Stimulated activated CD4-positive, alpha-beta T cell treated with anti-CD3 and anti-CD28 coated beads, Interleukin-2, amount 100 ng/mL, for 48 hours (primary cell): ENCODE results near the gene ZNF275.
"Not testable (repeated sequence)": the region's sequence is repeated elsewhere in the genome, so short reads cannot be mapped to it uniquely, and the experiment has no call there.

Experiments
- DNase-seq, 2 donors: peaks; one replicate each; pipeline ENCODE4 v3.0.0-alpha.2; 2020

The ZNF275 gene

DNA sequence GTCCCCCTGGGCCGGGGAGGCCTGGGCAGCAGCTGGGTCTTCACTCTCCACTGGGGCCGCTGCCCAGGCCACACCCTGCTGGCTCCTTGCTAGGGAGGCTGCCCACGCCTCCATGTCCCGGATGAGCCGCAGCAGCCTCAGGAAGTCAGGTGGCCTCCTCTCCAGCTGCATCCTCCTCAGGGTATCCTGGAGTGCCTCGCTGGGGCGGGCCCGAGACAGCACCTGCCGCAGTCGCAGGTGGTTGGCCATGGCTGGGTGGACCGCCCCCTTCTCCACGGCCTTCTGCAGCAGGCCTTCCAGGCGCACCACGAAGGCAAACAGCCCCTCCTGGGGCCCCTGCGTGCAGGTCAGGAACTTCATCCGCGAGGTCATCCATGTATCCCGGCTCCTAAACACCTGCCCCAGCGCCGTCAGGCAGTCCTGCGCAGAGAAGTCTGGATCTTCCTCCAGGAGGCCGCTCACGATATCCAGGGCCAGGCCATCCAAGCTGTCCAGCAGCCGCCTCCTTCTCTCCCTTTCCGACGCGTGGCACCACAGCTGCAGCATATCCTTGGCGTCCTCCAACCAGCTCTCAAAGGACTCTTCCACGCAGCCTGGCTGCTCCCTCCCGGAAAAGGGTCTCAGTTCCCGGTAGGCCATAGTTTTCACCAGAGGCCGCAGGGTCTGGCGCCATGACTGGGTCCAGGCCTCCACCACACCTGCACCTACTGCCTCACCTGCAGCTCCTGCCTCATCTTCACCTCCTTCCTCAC is 14.5 kb upstream of the ZNF275 start:
- DNase-seq: no peak

DNA sequence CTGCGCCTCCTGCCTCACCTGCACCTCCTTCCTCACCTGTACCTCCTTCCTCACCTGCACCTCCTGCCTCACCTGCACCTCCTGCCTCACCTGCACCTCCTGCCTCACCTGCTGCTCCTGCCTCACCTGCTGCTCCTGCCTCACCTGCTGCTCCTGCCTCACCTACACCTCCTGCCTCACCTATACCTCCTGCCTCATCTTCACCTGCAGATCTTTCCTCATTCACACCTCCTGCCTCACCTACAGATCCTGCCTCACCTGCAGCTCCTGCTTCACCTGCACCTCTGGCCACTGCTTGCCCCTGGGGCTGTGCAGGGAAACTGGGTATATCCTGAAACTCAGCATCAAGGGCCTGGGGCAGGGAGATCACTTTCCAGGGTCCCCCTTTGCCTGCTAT is 13.9 kb upstream of the ZNF275 start:
- DNase-seq: not testable (repeated sequence)

- no peak for DNase-seq
These were observed 13.3 kb upstream of the ZNF275 start for GRCh38 chrX:153320555-153321184.

- no peak for DNase-seq
These were observed 12.4 kb upstream of the ZNF275 start, which contains the start of gene PNMA6F for GRCh38 chrX:153321381-153322124. Gene PNMA6F, minus strand, starts transcription at chrX:153321767. Its CDS starts 1,093 bp downstream, at chrX:153320674.

GRCh38 chrX:153327561-153327960 is 6.4 kb upstream of the ZNF275 start:
- DNase-seq: no peak

DNA sequence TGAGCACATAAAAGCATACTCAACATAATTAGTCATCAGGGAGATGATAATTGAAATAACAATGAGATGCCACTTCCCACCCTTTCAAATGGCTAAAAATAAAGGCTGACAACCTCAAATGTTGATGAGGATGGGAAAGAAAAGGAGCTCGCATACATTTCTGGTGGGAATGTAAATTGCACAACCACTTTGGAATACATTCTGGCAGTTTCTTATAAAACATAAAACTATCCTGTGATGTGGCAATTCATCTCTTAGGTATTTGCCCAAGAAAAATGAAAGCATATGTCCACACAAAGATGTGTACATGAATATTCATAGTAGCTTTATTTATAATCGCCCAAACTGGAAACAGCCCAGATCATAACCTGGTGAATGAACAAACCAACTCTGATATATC is 687 bp upstream of the ZNF275 start:
- DNase-seq: no peak

- no peak for DNase-seq
These were observed 822 bp downstream of the ZNF275 start for GRCh38 chrX:153334654-153335295.

DNA sequence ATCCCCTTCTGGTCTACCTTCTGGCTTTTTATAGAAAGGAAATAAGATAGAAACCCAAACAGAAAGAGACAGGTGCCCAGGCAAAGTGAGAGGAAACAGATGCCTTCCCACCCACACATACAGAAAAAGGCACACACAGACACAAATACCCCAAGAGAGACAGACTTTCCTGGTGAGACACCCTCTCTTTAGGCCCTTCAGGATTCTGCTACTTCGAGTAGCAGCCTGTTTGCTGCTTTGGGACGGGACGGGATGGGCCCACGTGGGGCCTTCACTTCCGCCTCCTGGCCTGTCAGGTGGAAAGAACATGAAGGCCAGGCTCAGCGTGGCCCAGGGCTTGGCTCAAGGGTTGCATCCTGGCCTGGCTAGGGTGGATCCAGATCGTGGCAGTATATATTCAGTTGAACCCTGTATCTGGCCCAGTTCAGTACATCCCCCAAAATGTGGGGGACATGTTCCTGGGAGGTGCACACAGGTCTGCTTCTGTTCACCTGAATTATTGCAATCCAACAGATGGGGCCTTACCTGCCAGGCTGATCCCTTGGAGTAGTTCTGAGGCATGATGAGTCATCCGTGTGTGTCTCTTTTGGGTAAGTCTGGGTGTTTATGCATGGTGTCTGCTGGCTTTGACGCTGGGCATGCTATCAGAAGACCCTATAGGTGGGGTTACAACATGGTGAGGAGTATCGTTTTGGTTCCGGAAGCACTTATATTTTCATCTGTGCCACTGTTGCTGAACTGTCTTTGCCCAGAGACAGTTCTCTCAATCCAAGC is 2.4 kb downstream of the ZNF275 start:
- no peak for DNase-seq

DNA sequence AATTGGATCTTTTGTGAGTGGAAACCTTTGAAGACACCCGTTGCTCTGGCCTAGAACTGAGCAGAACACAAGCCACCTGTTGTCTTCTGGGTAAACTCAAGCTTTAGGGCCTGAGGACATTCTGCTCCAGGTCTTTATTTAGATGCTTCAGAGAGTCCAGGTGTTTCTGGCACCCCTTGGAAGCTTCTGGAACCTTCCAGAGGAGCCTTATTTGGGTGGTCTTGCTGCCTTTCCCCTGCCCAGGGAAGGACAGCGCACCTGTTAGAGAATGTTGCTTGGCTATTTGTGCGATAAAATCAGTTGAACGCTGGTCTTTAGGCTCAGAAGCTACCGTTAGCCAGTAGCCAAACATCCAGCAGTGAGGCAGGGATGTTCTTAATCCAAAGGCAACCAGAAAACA is 3.0 kb downstream of the ZNF275 start:
- DNase-seq: no peak

DNA sequence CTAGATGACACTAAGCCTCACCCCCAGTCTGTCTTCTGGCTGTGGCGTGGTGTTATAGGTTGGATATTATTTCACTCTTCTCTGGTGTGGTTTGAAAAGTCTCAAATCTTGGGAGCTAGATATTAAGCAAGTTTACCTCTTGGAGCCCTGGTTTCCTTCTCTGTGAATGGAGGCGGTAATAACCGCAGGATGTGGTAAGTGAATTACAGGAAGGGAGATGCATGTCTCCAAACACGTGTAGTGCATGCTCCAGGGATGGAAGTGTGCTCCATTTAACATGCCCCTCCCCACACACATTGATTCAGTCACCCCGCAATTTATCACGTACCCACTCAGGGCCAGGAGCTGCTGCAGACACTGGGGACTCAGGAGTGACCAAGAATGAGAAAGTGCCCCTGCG is 4.9 kb downstream of the ZNF275 start:
- DNase-seq: no peak

DNA sequence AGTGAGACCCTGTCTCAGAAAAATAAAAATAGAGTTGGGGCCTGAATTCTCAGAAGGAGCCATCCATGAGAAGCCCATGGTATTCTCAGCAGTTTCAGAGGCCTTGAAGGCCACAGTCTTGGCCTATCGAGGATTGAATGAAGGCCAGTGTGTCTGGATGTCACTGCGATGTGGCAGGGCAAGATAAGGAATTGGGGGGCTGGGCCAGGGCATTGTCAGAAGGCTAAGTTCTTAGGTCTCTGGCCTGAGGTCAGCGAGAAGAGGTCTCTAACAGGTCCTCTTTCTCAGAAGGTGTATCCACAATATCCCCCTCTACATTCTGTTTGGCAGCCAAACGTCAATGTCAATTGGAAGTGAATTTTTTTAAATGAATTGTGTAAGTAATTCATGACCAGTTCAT is 5.7 kb downstream of the ZNF275 start:
- DNase-seq: no peak

DNA sequence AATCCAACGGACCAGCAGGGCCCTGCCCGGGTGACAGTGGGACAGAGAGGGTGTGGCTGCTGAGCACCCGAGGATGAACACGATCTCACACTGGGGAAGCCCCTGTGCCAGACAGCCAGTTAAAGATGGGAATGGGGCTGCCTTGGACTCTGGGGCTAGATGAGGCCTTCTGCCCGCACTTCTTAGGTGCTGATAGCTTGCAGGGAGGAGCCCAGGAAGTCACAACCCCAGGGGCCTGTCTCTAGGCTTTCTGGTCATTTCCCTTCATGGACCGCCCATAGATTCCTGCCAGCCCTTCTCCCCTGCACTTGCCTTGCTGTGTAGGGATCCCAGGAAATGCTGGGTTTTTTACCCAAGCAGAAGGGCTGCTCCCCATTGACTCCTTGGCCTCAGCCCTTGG is 6.2 kb downstream of the ZNF275 start:
- no peak for DNase-seq

DNA sequence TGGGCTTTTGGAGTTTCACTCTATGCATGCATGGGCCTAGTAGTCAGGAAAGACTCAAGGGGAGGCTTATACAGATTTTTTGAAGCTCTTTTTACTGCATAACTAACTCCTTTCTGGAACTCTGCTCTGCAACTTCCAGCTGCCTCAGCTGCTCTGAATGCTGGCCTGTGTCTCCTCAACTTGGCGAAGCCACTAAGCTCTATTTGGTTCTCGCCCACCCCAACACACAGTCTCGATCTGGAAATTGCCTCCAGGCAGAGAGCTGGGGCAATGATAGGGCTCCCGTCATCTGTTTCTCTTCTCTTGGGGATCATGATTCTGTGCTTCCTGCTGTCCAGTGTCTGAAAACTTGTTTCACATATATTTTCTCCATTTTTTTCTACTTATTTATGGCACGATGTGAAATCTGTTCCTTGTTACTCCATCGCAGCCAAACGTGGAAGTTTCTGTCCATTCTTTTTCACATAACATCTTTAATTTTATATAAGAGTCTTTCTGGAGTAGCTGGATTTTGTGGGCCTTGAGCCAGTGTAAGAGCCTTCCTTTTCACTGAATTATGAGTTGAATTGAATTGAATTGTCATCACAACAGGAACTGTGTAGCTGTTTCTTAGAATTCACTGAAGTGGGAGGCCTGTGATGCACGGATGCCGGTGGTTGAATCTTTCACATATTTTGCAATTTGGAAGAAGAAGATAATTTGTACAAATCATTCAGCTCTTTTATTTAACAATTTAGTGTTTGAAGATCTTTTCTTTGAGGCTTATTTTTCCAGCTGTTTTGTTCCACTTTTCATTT is 9.0 kb downstream of the ZNF275 start:
- DNase-seq: no peak

DNA sequence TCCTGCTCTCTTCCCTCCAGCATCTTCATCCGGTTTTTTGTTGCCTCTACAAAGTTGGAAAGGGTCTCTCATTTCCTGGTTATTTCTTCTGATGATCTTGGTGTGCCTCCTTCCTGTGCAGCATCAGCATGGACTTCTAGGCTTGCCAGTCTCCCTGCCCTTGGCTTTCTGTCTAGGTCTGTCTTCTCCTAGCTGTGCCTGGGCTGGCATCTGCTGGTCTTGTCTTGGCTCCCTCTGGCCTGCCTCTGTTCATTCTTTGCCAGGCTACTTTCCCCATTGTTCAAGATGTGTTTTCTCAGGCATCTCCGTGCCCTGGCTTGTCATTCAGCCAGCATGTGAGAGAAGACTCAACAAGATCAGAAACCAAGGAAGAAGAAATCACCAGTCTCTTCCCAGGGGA is 9.7 kb downstream of the ZNF275 start:
- no peak for DNase-seq

DNA sequence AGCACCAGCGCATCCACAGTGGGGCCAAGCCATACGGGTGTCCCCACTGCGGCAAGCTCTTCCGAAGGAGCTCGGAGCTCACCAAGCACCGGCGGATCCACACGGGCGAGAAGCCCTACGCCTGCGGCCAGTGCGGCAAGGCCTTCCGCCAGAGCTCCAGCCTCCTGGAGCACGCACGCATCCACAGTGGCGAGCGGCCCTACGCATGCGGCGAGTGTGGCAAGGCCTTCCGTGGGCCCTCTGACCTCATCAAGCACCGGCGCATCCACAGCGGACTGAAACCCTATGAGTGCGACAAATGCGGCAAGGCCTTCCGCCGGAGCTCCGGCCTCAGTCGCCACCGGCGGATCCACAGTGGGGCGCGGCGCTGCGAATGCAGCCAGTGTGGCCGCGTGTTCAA is 13.6 kb downstream of the ZNF275 start:
- DNase-seq: no peak

DNA sequence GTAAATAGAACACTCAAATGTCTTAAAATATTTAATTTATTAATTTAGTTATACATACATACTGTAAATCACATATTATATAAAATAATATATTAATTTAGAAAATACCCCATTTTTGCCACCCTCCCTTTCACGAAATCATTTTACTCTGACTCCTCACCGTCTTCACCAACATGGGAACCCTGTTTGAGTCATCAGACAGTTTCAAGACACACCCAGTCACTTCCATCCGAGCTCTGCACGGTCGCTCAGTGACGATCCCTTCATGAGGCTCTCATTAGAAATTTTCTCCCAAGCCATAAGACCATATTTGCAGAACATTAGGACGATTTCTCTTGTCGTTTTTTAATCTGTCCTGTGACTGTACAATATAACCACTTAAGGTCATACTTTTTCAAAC is 14.5 kb downstream of the ZNF275 start:
- no peak for DNase-seq

GRCh38 chrX:153349952-153350351 is 16.0 kb downstream of the ZNF275 start:
- no peak for DNase-seq

DNA sequence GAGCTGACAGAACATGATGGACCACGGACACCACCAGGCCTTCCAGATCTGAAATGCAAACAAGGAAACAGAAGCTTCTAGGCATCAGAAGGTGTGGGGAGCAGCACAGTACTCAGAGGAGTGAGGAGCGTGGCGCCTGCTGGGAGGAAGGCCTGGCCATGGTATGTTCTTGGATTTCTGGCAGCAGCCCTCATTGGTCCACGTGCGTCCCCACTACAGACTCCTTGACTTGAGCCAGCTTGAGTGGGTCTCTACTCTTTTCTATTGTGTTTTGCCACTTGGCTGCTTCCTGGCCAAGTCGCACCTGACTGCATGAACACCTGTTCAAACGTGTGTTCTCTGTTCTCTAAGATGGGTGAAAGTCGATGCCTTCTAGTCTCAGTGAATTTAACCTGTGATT is 18.0 kb downstream of the ZNF275 start:
- no peak for DNase-seq

GRCh38 chrX:153352858-153353257 is 18.9 kb downstream of the ZNF275 start:
- DNase-seq: no peak

GRCh38 chrX:153353416-153353815 is 19.5 kb downstream of the ZNF275 start:
- DNase-seq: no peak

DNA sequence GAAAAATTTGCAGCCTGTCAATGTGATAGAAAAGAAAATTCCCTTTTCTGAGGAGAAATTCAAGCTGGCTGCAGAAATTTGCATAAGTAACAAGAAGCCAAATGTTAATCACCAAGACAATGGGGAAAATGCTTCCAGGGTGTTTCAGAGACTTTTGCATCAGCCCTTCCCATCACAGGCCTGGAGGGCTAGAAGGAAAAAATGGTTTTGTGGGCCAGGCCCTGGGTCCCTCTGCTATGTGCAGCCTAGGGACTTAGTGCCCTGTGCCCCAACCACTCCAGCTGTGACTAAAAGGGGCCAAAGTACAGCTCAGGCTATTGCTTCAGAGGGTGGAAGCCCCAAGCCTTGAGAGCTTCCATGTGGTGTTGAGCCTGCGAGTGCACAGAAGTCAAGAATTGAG is 23.9 kb downstream of the ZNF275 start:
- DNase-seq: no peak
